Spinal cord (tissue), 10 donors: ENCODE measurements around the gene NANOS2. TPM values are rescaled to one million over a fixed set of nuclear protein-coding genes. Genes with fewer than 3 reads are reported as not detected.
A peak's percentile ranks its signal among the peaks of the same experiment; 100 is the strongest.

Experiments
- DNase-seq, 6 donors: peaks; one replicate each; pipeline versions ENCODE4 v3.0.0 to v3.0.0-alpha.2; 2013 to 2015; ENCODE audit warnings: low spot score in 6 of 6, low read depth in 4 of 6
- H3K27ac ChIP-seq: one replicate; pipeline ENCODE4 v1.5.1; 2013; ENCODE audit warnings: low read depth, low read length, control low read depth
- H3K27me3 ChIP-seq: one replicate; pipeline ENCODE4 v1.6.1; 2013; ENCODE audit warnings: low read length; ENCODE audit not compliant: control insufficient read depth, insufficient read depth
- H3K36me3 ChIP-seq: one replicate; pipeline ENCODE4 v1.6.1; 2013; ENCODE audit warnings: low read length; ENCODE audit not compliant: control insufficient read depth, insufficient read depth
- H3K4me1 ChIP-seq: one replicate; pipeline ENCODE4 v1.6.1; 2013; ENCODE audit warnings: low read length; ENCODE audit not compliant: control insufficient read depth, insufficient read depth
- H3K4me3 ChIP-seq: one replicate; pipeline ENCODE4 v1.5.1; 2013; ENCODE audit warnings: low read depth, low read length, control low read depth
- H3K9me3 ChIP-seq: one replicate; pipeline ENCODE4 v1.6.1; 2013; ENCODE audit warnings: low read length; ENCODE audit not compliant: control insufficient read depth, insufficient read depth
- WGBS: methylation state at CpG from one replicate; pipeline ENCODE4 v1.1.5; 2013; ENCODE audit warnings: missing lambda C conversion rate; ENCODE audit not compliant: insufficient coverage; 5-methylcytosine and 5-hydroxymethylcytosine counted together
- polyA plus RNA-seq, 2 donors: library from polyadenylated mRNA; unstranded; fragments of 120-200 nt; gene quantifications; one replicate each; pipeline ENCODE4 v1.2.1, GENCODE V29; 2013; ENCODE audit not compliant: insufficient read length in 2 of 2
- total RNA-seq, 2 donors: library from RNA; depleted of rRNA in 1 of 2; stranded (reverse); fragments of 120-200 nt in 1 of 2; fragments of >200 nt in 1 of 2; gene quantifications; one replicate each; pipeline versions ENCODE4 v1.2.3 to v1.2.4, GENCODE V29; 2013 to 2014
- donor health status: healthy.

NANOS2 gene
- total and polyA plus RNA-seq, 4 donors = 0.11 to 0.21 (median 0.15) TPM; not detected in 1

GRCh38 chr19:45881082-45881908, 33.3 kb downstream of the NANOS2 start:
- peaks cover 38% of the 10 kb centered on the region for H3K36me3 ChIP-seq
- no peak overlapping the region for H3K4me3 ChIP-seq
- peaks cover 9% of the 10 kb centered on the region for H3K27me3 ChIP-seq
- no peak overlapping the region for H3K27ac ChIP-seq
- DNase-seq = no peak
- 78% methylated on average over 10 of the region's 10 CpGs for WGBS
- H3K4me1 ChIP-seq = peaks cover 49% of the 10 kb centered on the region
- H3K9me3 ChIP-seq = no peaks in the 10 kb centered on the region

GRCh38 chr19:45879971-45880370, 34.6 kb downstream of the NANOS2 start:
- Histone ChIP-seq H3K27ac (no peak overlapping the region), H3K36me3 (peaks cover 35% of the 10 kb centered on the region), H3K27me3 (peaks cover 11% of the 10 kb centered on the region), H3K4me1 (peaks cover 45% of the 10 kb centered on the region), H3K9me3 (no peaks in the 10 kb centered on the region), H3K4me3 (no peak overlapping the region)
- no peak for DNase-seq
- 83% methylated on average over 2 of the region's 2 CpGs for WGBS

- no peaks in the 10 kb centered on the region for H3K9me3 ChIP-seq
- DNase-seq = no peak
Observed at GRCh38 chr19:45879055-45879454, 35.5 kb downstream of the NANOS2 start.

GRCh38 chr19:45878043-45878794, 36.4 kb downstream of the NANOS2 start:
- Histone ChIP-seq H3K9me3 (no peaks in the 10 kb centered on the region), H3K36me3 (peaks cover 18% of the 10 kb centered on the region), H3K4me1 (peaks cover 29% of the 10 kb centered on the region), H3K4me3 (no peak overlapping the region), H3K27me3 (peaks cover 11% of the 10 kb centered on the region), H3K27ac (no peak overlapping the region)
- DNase-seq = no peak
- WGBS = 81% methylated on average over 11 of the region's 11 CpGs

More at GRCh38 chr19:45879055-45879454, 35.5 kb downstream of the NANOS2 start:
- Histone ChIP-seq H3K36me3 (peaks cover 26% of the 10 kb centered on the region), H3K4me3 (no peak overlapping the region), H3K4me1 (peaks cover 36% of the 10 kb centered on the region), H3K27me3 (peaks cover 11% of the 10 kb centered on the region), H3K27ac (no peak overlapping the region)
- 72% methylated on average over 5 of the region's 8 CpGs for WGBS

GRCh38 chr19:45876411-45877197, 38.0 kb downstream of the NANOS2 start:
- peaks cover 5% of the 10 kb centered on the region for H3K36me3 ChIP-seq
- peaks cover 12% of the 10 kb centered on the region for H3K4me1 ChIP-seq
- H3K27ac ChIP-seq = peak overlapping the region; percentile 29
- H3K4me3 ChIP-seq = no peak overlapping the region
- WGBS = 17% methylated on average over 33 of the region's 41 CpGs
- H3K27me3 ChIP-seq = peaks cover 11% of the 10 kb centered on the region
- H3K9me3 ChIP-seq = no peaks in the 10 kb centered on the region
- peak in 1 of 6 donors; percentile 29 for DNase-seq

- WGBS = 23% methylated on average over 2 of the region's 4 CpGs
- Histone ChIP-seq H3K4me1 (peaks cover 12% of the 10 kb centered on the region), H3K9me3 (no peaks in the 10 kb centered on the region), H3K27me3 (peaks cover 11% of the 10 kb centered on the region), H3K4me3 (no peak overlapping the region), H3K27ac (no peak overlapping the region), H3K36me3 (peaks cover 2% of the 10 kb centered on the region)
- no peak for DNase-seq
Observed at GRCh38 chr19:45876161-45876410, 38.5 kb downstream of the NANOS2 start.

GRCh38 chr19:45874620-45874966, 40.0 kb downstream of the NANOS2 start:
- Histone ChIP-seq H3K4me1 (peaks cover 12% of the 10 kb centered on the region), H3K4me3 (no peak overlapping the region), H3K9me3 (no peaks in the 10 kb centered on the region), H3K27ac (no peak overlapping the region), H3K27me3 (peaks cover 11% of the 10 kb centered on the region), H3K36me3 (no peaks in the 10 kb centered on the region)
- no peak for DNase-seq
- WGBS = 90% methylated on average over 4 of the region's 7 CpGs

- H3K27ac ChIP-seq = no peak overlapping the region
- H3K4me1 ChIP-seq = peaks cover 12% of the 10 kb centered on the region
- no peaks in the 10 kb centered on the region for H3K36me3 ChIP-seq
- no peaks in the 10 kb centered on the region for H3K9me3 ChIP-seq
- DNase-seq = no peak
- WGBS = 83% methylated on average over 4 of the region's 7 CpGs
- H3K4me3 ChIP-seq = no peak overlapping the region
- peaks cover 11% of the 10 kb centered on the region for H3K27me3 ChIP-seq
Observed at GRCh38 chr19:45873219-45873772, 41.3 kb downstream of the NANOS2 start.

- DNase-seq = no peak
- peaks cover 11% of the 10 kb centered on the region for H3K27me3 ChIP-seq
- 91% methylated on average over 22 of the region's 34 CpGs for WGBS
Observed at GRCh38 chr19:45872095-45872919, 42.3 kb downstream of the NANOS2 start.

More at GRCh38 chr19:45872095-45872919, 42.3 kb downstream of the NANOS2 start:
- no peak overlapping the region for H3K27ac ChIP-seq
- H3K4me3 ChIP-seq = no peak overlapping the region
- H3K36me3 ChIP-seq = no peaks in the 10 kb centered on the region
- H3K4me1 ChIP-seq = peaks cover 12% of the 10 kb centered on the region
- H3K9me3 ChIP-seq = no peaks in the 10 kb centered on the region
